ENCODE data around the gene TESMIN. TPM values are rescaled to one million over a fixed set of nuclear protein-coding genes. Genes with fewer than 3 reads are reported as not detected.

Gene TESMIN
- total RNA-seq, 1 experiment from 2014 or later: 45.2 TPM

GRCh38 chr11:68780829-68781228 is 29.5 kb upstream of the TESMIN start:
- no peak overlapping the region for H2BK12ac ChIP-seq (ENCODE audit: insufficient read length, low read depth, low read length)
- no peaks in the 10 kb centered on the region for H3K79me2 ChIP-seq (ENCODE audit: insufficient read depth, low read length)
- H3K9me3 ChIP-seq (ENCODE audit: control insufficient read depth, low read depth, low read length): no peaks in the 10 kb centered on the region
- H4K91ac ChIP-seq (ENCODE audit: insufficient read length, low read depth, low read length): no peak overlapping the region
- H3K23ac ChIP-seq (ENCODE audit: insufficient read length, low read depth, low read length): no peak overlapping the region
- H3K14ac ChIP-seq (ENCODE audit: insufficient read depth, low read length): no peak overlapping the region
- no peaks in the 10 kb centered on the region for H4K20me1 ChIP-seq (ENCODE audit: control insufficient read depth, insufficient read depth, insufficient read length)
- H2BK20ac ChIP-seq (ENCODE audit: low read depth, low read length, poor library complexity, severe bottlenecking): no peak overlapping the region
- no peak overlapping the region for H4K8ac ChIP-seq (replicated peaks; ENCODE audit: insufficient read length, low read depth, low read length)
- H3K4me1 ChIP-seq (ENCODE audit: insufficient read depth, low read length): peaks cover 3% of the 10 kb centered on the region; the same call in 1 of the 2 replicates
- H2AK5ac ChIP-seq (ENCODE audit: insufficient read length, low read length): no peak overlapping the region
- H3K56ac ChIP-seq (ENCODE audit: insufficient read length, low read depth, low read length): no peak overlapping the region
- H3K4me2 ChIP-seq (ENCODE audit: insufficient read depth, insufficient read length, low read length): no peak overlapping the region
- H3T11ph ChIP-seq (ENCODE audit: low read length): no peak overlapping the region
- H3K27me3 Mint-ChIP-seq (ENCODE audit: low read depth): no peaks in the 10 kb centered on the region
- no peak overlapping the region for H3K27ac ChIP-seq (ENCODE audit: insufficient read length, low read depth, low read length)
- no peaks in the 10 kb centered on the region for H3K79me1 ChIP-seq (ENCODE audit: insufficient read depth, low read depth, low read length, poor library complexity, severe bottlenecking)
- no peaks in the 10 kb centered on the region for H3K23me2 ChIP-seq (ENCODE audit: insufficient read length, low read depth, low read length, poor library complexity, severe bottlenecking)
- H3K4ac ChIP-seq (ENCODE audit: low read depth, low read length): no peak overlapping the region
- WGBS (ENCODE audit: extremely low coverage, insufficient read length, low lambda C conversion rate): no CpG with 5 or more reads among the region's 4 CpGs
- H2BK5ac ChIP-seq (ENCODE audit: insufficient read length, low read length): no peak overlapping the region
- no peak overlapping the region for H4K5ac ChIP-seq (ENCODE audit: insufficient read length, low read depth, low read length)
- no peak overlapping the region for H3K9ac ChIP-seq (ENCODE audit: extremely low read depth, insufficient read length, low read length)
- peak overlapping the region; percentile 9 for H2AFZ ChIP-seq (ENCODE audit: low read length)
- H2BK120ac ChIP-seq (ENCODE audit: low read depth, low read length, poor library complexity, severe bottlenecking): no peak overlapping the region
- no peaks in the 10 kb centered on the region for H3K27me3 ChIP-seq (ENCODE audit: insufficient read depth, low read length)
- DNase-seq: peak; percentile 83
- H3K27ac Mint-ChIP-seq: peak overlapping the region in 2 of 3 experiments; percentile 86 to 92; a peak in 4 of 7 replicates
- peaks cover 7 to 8% of the 10 kb centered on the region in 2 experiments for H3K4me1 Mint-ChIP-seq
- H3K9me3 Mint-ChIP-seq: no peaks in the 10 kb centered on the region; a peak in 1 of 5 replicates
- peaks cover 0 to 7% (median 0%) of the 10 kb centered on the region in 3 experiments; a peak in 1 of 7 replicates for H3K36me3 Mint-ChIP-seq (ENCODE audit: insufficient read depth in 1 of 3, low read depth in 3 of 3)
- H2BK15ac ChIP-seq (ENCODE audit: low read depth, low read length): no peak overlapping the region
- TF ChIP-seq CTCF (conservative IDR thresholded peaks at IDR 0.05): no peak
- no peak overlapping the region for H3K18ac ChIP-seq (ENCODE audit: insufficient read length, low read depth, low read length)
- no peak overlapping the region for H3K4me3 Mint-ChIP-seq
